Measurements from ENCODE around the gene PKHD1.

Gene PKHD1

DNA sequence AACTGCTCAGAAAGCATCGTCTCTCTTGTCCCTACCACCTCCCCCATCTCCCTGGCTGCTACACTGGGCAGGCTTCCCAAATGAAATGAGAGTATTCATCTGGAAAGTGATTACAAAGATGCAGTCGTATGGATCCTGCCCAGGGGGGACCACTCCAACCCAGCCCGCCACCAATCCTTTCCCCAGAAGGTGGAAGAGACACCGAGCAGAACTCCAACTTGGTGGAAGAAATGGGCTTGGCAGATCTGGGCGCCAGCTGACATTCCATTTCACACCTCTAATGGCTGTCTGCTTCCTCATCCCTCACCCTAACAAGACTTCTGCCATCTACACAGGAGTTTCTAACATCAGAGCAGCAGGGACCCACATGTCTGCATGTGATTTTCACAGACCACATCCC, 12.7 kb downstream of the PKHD1 start:
- H3K9me3 ChIP-seq (ENCODE audit: control insufficient read depth, low read length), result no peaks in the 10 kb centered on the region
- H3K4me1 ChIP-seq (ENCODE audit: control insufficient read depth, insufficient read depth, low read length, poor library complexity, severe bottlenecking), result no peaks in the 10 kb centered on the region
- H3K4me3 ChIP-seq (ENCODE audit: extremely low read depth, insufficient read depth, low read length, poor library complexity, severe bottlenecking), result no peak overlapping the region
- H3K27ac ChIP-seq (ENCODE audit: low read depth, low read length, severe bottlenecking), result no peak overlapping the region
- H3K36me3 ChIP-seq (ENCODE audit: control insufficient read depth, insufficient read depth, low read length), result no peaks in the 10 kb centered on the region
- WGBS, 2 experiments (ENCODE audit: insufficient coverage in 2 of 2), result 100% methylated on average over 1 of the region's 5 CpGs; no CpG with 5 or more reads in 1 of the 2 experiments

DNA sequence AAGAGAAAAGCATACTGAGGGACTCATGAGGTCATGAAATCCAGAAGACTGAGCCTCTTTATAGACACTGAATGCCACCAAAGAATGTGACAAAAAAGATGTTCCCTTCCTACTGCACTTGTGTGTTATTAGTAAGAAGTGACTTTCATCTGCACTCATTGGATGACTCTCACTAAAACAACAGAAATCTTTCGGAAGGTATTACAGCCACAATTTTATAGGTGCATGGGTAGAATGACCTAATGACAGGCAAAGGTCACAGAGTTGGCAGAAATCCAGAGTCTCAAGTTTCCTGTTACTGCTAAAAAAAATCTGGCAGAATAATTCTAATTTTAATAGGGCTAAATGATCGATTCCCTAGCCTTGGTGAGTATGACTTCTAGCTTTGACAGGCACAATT, 13.3 kb downstream of the PKHD1 start:
- Histone ChIP-seq H3K27ac (ENCODE audit: low read depth, low read length, severe bottlenecking) (no peak overlapping the region), H3K4me1 (ENCODE audit: control insufficient read depth, insufficient read depth, low read length, poor library complexity, severe bottlenecking) (no peaks in the 10 kb centered on the region), H3K9me3 (ENCODE audit: control insufficient read depth, low read length) (no peaks in the 10 kb centered on the region), H3K4me3 (ENCODE audit: extremely low read depth, insufficient read depth, low read length, poor library complexity, severe bottlenecking) (no peak overlapping the region), H3K36me3 (ENCODE audit: control insufficient read depth, insufficient read depth, low read length) (no peaks in the 10 kb centered on the region)
- 80% methylated on average over 1 of the region's 2 CpGs; no CpG with 5 or more reads in 1 of the 2 experiments for WGBS, 2 experiments (ENCODE audit: insufficient coverage in 2 of 2)

DNA sequence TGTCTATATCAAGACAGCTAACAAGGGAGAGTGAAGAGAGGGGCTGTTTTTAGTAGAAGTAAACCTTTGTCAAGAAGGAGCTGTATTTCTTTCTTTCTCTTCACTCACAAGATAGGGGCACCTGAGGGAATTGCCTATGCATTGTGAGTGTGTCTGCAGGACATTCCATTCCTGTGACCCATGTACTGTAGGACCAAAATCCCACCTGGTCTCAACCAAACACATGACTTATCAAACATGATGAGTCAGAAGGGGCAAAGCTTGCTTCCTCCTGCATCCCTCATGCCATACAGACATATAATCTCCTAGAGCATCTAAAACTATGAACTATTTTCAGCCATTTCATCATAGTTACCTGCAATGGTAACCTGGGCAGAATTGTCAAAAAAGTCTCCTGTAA, 21.8 kb downstream of the PKHD1 start:
- no peaks in the 10 kb centered on the region for H3K36me3 ChIP-seq (ENCODE audit: control insufficient read depth, insufficient read depth, low read length)
- H3K9me3 ChIP-seq (ENCODE audit: control insufficient read depth, low read length), result no peaks in the 10 kb centered on the region
- no peak overlapping the region for H3K27ac ChIP-seq (ENCODE audit: low read depth, low read length, severe bottlenecking)
- no peak overlapping the region for H3K4me3 ChIP-seq (ENCODE audit: extremely low read depth, insufficient read depth, low read length, poor library complexity, severe bottlenecking)
- peaks cover 5% of the 10 kb centered on the region for H3K4me1 ChIP-seq (ENCODE audit: control insufficient read depth, insufficient read depth, low read length, poor library complexity, severe bottlenecking)

DNA sequence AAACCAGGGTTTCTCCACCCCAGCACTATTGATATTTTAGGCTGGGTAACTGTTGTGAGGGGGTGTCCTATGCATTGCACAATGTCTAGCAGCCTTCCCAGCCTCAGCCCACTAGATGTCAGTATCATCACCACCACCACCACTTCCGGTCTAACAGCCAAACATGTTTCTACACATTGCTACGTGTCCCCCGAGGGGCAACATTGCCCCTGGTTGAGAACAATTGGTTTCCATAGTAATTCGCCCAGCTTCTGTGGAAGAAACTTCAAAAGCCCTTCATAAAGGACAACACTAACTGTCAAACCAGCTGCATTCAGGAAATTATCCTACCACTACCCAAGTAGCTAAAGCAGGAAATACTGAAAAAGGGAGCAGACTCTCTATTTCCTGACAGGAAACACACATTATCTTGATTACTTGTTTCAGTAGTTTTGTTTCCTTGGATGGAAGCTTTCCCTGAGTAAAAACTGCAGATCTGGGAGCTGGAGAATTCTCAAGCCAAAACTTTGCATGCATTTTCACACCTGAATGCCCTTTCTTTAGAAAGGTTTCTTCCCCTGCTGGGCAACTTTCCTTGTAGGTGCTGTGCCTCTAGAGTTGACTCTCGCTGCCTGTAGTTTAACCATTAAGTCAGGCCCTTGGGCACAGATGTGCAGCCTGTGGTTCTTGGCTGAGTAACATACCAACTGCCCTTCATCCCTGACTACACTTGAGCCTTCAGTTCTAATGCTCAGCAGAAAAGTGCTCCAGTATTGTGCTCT, 23.6 kb downstream of the PKHD1 start:
- H3K36me3 ChIP-seq (ENCODE audit: control insufficient read depth, insufficient read depth, low read length), result no peaks in the 10 kb centered on the region
- peaks cover 5% of the 10 kb centered on the region for H3K4me1 ChIP-seq (ENCODE audit: control insufficient read depth, insufficient read depth, low read length, poor library complexity, severe bottlenecking)
- H3K9me3 ChIP-seq (ENCODE audit: control insufficient read depth, low read length), result no peaks in the 10 kb centered on the region
- peak overlapping the region; percentile 71 for H3K27ac ChIP-seq (ENCODE audit: low read depth, low read length, severe bottlenecking)
- WGBS, 2 experiments (ENCODE audit: insufficient coverage in 2 of 2), result 52 to 67% methylated on average over 4 of the region's 5 CpGs
- no peak overlapping the region for H3K4me3 ChIP-seq (ENCODE audit: extremely low read depth, insufficient read depth, low read length, poor library complexity, severe bottlenecking)

DNA sequence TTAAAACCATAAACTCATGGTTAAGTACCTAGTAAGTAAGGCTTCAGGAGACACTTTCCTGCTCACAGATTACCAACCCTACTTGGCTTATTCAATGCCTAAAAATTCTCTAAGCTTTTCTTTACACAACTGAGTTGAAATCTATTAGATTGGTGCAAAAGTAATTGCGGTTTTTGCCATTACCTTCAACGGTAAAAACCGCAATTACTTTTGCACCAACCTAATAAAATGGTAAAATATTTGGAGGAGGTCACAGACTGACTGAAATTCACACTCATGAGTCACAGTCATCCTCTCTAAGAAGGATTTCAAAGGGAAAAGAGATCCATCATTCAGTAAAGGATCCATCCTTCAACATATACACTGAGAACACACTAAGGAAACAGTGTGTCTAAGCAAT, 25.9 kb downstream of the PKHD1 start:
- no CpG with 5 or more reads among the region's 3 CpGs for WGBS, 2 experiments (ENCODE audit: insufficient coverage in 2 of 2)
- Histone ChIP-seq H3K4me3 (ENCODE audit: extremely low read depth, insufficient read depth, low read length, poor library complexity, severe bottlenecking) (no peak overlapping the region), H3K4me1 (ENCODE audit: control insufficient read depth, insufficient read depth, low read length, poor library complexity, severe bottlenecking) (peaks cover 5% of the 10 kb centered on the region), H3K36me3 (ENCODE audit: control insufficient read depth, insufficient read depth, low read length) (no peaks in the 10 kb centered on the region), H3K27ac (ENCODE audit: low read depth, low read length, severe bottlenecking) (no peak overlapping the region), H3K9me3 (ENCODE audit: control insufficient read depth, low read length) (no peaks in the 10 kb centered on the region)

DNA sequence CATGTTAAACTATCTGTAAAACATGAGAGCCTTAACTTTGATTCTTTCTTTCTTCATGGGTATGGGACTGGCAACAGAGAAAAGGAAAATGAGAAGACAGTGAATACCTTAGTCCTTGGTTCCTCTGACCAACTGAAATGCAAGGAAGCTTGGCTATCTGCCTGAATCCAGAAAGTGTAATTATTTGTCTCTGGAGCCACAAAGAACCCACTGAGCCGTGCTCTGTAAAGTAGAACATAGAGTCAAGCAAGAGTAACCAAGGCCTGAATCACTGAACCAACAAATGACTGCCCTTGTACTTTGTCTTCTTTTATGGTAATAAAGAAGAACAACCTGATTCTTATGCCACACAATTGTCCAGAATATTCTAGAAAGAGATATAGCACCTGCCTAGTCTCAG, 27.6 kb downstream of the PKHD1 start:
- WGBS, 2 experiments (ENCODE audit: insufficient coverage in 2 of 2), result 80 to 83% methylated on average over 1 of the region's 1 CpG
- no peak overlapping the region for H3K27ac ChIP-seq (ENCODE audit: low read depth, low read length, severe bottlenecking)
- peaks cover 5% of the 10 kb centered on the region for H3K4me1 ChIP-seq (ENCODE audit: control insufficient read depth, insufficient read depth, low read length, poor library complexity, severe bottlenecking)
- no peak overlapping the region for H3K4me3 ChIP-seq (ENCODE audit: extremely low read depth, insufficient read depth, low read length, poor library complexity, severe bottlenecking)
- H3K36me3 ChIP-seq (ENCODE audit: control insufficient read depth, insufficient read depth, low read length), result no peaks in the 10 kb centered on the region
- H3K9me3 ChIP-seq (ENCODE audit: control insufficient read depth, low read length), result no peaks in the 10 kb centered on the region

DNA sequence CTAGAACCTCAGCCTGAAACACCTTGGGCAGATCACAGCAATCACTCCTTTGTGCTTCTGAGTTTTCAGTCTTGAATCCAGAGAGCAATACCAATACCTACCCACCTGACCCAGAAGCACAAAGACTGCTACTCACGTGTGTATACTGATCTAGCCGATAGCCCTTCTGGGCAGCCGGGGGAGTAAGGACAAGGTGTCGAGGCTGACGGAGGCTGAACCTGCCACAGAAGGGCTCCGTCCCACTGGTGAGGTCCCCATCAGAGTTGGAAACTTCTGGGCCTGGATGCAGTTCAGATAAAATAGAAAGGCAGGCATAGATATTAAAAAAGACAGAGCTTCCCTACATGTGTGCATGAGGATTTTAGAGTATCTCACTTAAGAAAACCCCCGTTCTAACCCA, 32.0 kb downstream of the PKHD1 start:
- Histone ChIP-seq H3K27ac (ENCODE audit: low read depth, low read length, severe bottlenecking) (no peak overlapping the region), H3K4me1 (ENCODE audit: control insufficient read depth, insufficient read depth, low read length, poor library complexity, severe bottlenecking) (no peaks in the 10 kb centered on the region), H3K4me3 (ENCODE audit: extremely low read depth, insufficient read depth, low read length, poor library complexity, severe bottlenecking) (no peak overlapping the region), H3K9me3 (ENCODE audit: control insufficient read depth, low read length) (no peaks in the 10 kb centered on the region), H3K36me3 (ENCODE audit: control insufficient read depth, insufficient read depth, low read length) (no peaks in the 10 kb centered on the region)
- WGBS, 2 experiments (ENCODE audit: insufficient coverage in 2 of 2), result 95 to 96% methylated on average over 6 of the region's 7 CpGs

DNA sequence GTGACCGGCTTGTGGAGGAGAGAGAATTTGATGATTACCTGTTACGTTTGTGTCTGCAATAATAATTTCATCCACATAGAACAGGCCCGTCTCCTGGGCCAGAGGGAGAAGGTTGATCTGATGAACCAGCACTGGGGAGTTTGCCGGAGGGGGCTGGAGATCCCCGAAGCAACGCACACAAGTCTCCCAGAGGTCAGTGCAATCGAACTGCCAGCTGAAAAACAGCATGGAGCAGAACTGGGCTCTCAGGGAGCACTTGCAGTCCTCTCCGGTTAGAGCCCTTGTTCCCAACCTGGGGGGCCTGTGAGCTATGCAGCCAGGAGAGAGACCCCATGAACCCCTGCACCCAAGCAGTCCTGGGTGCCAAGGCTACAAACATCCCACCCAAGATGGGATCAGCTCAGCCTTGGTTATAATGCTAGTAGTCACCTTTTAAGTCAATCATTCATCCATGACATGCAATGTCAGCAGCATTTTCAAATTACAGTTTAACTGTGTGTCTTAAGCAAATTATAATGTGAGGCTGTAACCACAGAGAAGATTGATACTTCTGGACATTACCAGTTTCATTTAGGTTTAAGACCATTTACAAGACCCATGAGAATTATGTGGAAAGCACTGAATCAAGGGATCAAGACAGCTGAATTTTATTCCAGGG, 34.2 kb downstream of the PKHD1 start:
- Histone ChIP-seq H3K9me3 (ENCODE audit: control insufficient read depth, low read length) (no peaks in the 10 kb centered on the region), H3K27ac (ENCODE audit: low read depth, low read length, severe bottlenecking) (no peak overlapping the region), H3K4me1 (ENCODE audit: control insufficient read depth, insufficient read depth, low read length, poor library complexity, severe bottlenecking) (no peaks in the 10 kb centered on the region), H3K36me3 (ENCODE audit: control insufficient read depth, insufficient read depth, low read length) (no peaks in the 10 kb centered on the region), H3K4me3 (ENCODE audit: extremely low read depth, insufficient read depth, low read length, poor library complexity, severe bottlenecking) (no peak overlapping the region)
- 71 to 93% methylated on average over 2 to 6 of the region's 8 CpGs for WGBS, 2 experiments (ENCODE audit: insufficient coverage in 2 of 2)

DNA sequence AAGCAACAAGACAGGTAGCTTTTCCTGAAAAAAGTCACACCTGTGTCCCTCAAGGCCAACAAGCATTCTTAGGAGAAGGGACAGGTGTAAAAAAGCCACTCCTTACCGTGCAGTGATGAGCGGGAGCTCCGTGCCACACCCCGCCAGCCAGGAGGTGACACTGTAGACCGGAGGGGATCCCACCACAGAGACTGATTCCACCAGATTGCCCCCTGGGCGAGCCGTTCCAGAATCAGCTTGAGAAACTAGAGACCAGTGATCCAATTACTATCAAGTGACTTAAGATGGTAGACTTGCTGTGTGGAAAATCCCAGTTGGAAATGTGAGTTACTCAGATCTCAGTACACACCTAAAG, 37.4 kb downstream of the PKHD1 start:
- H3K27ac ChIP-seq (ENCODE audit: low read depth, low read length, severe bottlenecking), result no peak overlapping the region
- H3K4me3 ChIP-seq (ENCODE audit: extremely low read depth, insufficient read depth, low read length, poor library complexity, severe bottlenecking), result no peak overlapping the region
- H3K4me1 ChIP-seq (ENCODE audit: control insufficient read depth, insufficient read depth, low read length, poor library complexity, severe bottlenecking), result no peaks in the 10 kb centered on the region
- no peaks in the 10 kb centered on the region for H3K36me3 ChIP-seq (ENCODE audit: control insufficient read depth, insufficient read depth, low read length)
- no peaks in the 10 kb centered on the region for H3K9me3 ChIP-seq (ENCODE audit: control insufficient read depth, low read length)
- WGBS, 2 experiments (ENCODE audit: insufficient coverage in 2 of 2), result 65 to 88% methylated on average over 3 to 4 of the region's 7 CpGs

DNA sequence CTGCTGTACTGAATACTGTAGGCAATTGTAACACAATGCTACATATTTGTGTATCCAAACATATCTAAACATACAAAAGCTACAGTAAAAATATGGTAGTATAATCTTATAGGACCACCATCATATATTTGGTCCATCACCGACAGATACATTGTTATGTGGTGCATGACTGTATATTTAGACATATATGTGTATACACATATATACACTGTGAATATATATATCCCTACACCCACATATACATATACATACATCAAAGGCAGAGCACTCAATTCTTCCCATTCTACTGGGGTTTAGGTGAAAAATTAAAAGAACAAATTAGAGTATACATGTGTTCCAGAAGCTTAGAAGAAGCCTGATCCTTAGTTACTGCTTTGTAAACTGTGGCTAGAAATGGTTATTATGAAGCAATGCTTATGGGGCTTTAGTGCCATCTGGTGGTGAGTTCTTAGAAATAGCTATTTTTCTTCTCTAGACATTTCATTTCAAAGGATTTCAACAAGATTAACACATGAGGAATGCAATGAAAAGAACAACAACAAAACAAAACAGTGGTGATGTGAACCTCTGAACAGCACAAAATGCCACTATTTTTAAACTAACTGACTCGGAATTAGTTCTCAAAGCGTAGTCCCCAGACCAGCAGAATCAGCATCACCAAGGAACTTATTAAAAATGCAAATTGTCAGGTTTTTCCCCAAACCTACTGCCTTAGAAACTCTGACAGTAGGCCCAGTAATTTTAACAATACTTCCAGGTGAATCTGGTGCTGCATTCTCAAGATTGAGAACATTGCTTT, 38.0 kb downstream of the PKHD1 start:
- Histone ChIP-seq H3K4me1 (ENCODE audit: control insufficient read depth, insufficient read depth, low read length, poor library complexity, severe bottlenecking) (no peaks in the 10 kb centered on the region), H3K9me3 (ENCODE audit: control insufficient read depth, low read length) (no peaks in the 10 kb centered on the region), H3K4me3 (ENCODE audit: extremely low read depth, insufficient read depth, low read length, poor library complexity, severe bottlenecking) (no peak overlapping the region), H3K36me3 (ENCODE audit: control insufficient read depth, insufficient read depth, low read length) (no peaks in the 10 kb centered on the region), H3K27ac (ENCODE audit: low read depth, low read length, severe bottlenecking) (no peak overlapping the region)
- 17 to 28% methylated on average over 2 of the region's 3 CpGs for WGBS, 2 experiments (ENCODE audit: insufficient coverage in 2 of 2)

DNA sequence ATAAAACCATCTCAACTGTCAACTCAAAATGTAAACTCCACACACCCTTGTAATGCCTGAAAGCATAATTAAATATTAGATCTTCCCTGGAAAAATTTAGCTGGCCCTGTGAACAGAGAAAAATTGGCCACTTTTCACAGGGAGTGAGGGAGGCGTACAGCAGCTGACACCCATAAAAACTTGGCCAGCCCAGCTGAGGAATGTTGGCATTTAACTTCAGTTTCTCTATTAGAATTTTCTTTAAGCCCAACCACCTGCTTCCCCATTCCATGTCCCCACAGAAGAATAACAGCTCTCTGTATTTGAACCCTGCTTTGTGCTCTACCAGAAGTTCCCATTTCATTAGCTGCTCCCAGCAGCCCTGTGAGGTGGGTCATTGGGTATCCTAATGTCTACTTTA, 41.0 kb downstream of the PKHD1 start:
- H3K9me3 ChIP-seq (ENCODE audit: control insufficient read depth, low read length), result no peaks in the 10 kb centered on the region
- H3K27ac ChIP-seq (ENCODE audit: low read depth, low read length, severe bottlenecking), result no peak overlapping the region
- no peak overlapping the region for H3K4me3 ChIP-seq (ENCODE audit: extremely low read depth, insufficient read depth, low read length, poor library complexity, severe bottlenecking)
- H3K36me3 ChIP-seq (ENCODE audit: control insufficient read depth, insufficient read depth, low read length), result no peaks in the 10 kb centered on the region
- no peaks in the 10 kb centered on the region for H3K4me1 ChIP-seq (ENCODE audit: control insufficient read depth, insufficient read depth, low read length, poor library complexity, severe bottlenecking)
- WGBS, 2 experiments (ENCODE audit: insufficient coverage in 2 of 2), result 0% methylated on average over 1 of the region's 1 CpG
